ENCODE data around the gene ZNF274.
"Not testable (repeated sequence)": the region's sequence is repeated elsewhere in the genome, so short reads cannot be mapped to it uniquely, and the experiment has no call there.

ZNF274 gene

DNA sequence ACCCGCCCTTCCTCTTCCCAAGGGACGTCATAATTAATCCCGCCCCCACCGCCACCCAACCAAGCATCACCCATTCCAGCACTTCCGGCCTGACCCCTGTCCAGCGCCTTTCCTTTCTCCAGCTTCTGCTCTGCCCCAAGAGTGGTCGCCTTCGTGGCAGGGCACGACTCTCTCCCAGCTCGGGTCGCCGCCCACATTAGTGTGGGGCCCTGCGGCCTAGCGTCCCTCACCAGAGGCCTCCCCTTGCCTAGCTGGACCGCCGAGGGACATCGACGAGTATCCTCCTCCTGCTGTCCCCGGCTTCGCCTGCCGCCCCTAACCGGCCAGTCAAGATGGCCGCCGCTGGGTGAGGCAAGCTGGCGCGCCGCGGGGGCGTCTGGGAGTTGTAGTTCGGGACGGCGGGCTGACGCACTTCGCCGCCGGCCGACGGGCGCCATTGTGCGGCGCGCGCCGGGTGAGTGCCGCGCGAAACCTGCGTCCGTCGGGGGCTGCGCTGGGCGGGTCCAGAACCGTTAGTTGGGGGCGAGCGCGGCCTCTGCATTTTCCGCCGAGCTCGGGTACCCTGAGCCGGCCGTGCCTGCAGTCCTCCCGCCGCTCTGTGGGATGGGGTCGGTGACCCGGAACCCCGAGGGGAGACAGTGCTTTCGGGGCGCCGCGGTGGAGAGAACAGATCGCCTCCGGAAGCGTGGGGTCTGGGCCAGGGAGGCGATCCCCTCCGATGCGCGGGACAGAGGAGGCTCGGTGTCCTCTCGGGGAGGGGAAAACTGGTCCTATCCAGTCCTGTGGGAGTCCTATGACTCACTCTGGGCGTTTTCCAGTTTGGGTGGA, at the start of gene ZNF274:
ZNF274 (plus strand) TSS at position 73 of the 828 bp plus-strand sequence. CDS start 905 bp downstream, outside the sequence.
- DNase-seq (ENCODE audit: low spot score), result peak; percentile 98

DNA sequence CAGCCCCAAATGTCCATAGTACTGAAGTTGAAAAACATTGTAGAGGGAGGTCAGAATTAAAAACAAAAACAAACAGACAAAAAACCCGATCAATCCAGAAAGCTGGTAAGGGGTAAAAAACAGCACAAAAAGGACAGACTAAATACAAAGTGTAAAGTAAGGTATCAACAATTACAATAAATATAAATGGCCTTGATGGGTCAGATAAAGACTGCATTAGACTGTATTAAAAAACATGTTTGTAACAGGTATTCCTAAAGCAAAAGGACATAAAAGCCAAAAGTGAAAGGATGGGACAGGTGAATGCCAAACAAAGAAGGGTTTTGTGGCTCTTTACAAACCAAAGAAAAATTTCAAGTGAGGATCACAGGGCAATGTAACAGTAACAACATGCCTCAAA, 48.6 kb upstream of the ZNF274 start:
- no peak for DNase-seq (ENCODE audit: low spot score)

DNA sequence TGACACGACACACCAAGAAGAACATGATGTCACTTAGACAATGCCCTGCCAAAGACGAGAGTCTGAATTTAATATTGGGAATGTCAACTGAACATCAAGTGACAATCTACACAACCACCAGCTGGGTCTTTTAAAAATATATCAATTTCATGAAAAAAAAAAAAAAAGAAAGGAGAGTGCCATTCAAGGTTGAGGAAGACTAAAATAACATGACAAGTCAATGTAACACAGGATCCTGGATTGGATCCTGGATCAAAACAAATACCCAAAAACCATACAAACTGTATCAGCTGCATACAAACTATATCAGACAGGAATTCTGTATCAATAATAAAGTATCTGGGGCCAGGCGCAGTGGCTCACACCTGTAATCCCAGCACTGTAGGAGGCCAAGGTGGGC, 37.0 kb upstream of the ZNF274 start:
- DNase-seq (ENCODE audit: low spot score), result no peak

DNA sequence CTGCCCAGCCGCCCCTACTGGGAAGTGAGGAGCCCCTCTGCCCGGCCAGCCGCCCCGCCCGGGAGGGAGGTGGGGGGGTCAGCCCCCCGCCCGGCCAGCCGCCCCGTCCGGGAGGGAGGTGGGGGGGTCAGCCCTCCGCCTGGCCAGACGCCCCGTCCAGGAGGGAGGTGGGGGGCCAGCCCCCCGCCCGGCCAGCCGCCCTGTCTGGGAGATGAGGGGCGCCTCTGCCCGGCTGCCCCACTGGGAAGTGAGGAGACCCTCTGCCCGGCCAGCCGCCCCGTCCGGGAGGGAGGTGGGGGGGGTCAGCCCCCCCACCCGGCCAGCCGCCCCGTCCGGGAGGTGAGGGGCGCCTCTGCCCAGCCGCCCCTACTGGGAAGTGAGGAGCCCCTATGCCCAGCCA, 35.4 kb upstream of the ZNF274 start:
- DNase-seq (ENCODE audit: low spot score), result not testable (repeated sequence)

DNA sequence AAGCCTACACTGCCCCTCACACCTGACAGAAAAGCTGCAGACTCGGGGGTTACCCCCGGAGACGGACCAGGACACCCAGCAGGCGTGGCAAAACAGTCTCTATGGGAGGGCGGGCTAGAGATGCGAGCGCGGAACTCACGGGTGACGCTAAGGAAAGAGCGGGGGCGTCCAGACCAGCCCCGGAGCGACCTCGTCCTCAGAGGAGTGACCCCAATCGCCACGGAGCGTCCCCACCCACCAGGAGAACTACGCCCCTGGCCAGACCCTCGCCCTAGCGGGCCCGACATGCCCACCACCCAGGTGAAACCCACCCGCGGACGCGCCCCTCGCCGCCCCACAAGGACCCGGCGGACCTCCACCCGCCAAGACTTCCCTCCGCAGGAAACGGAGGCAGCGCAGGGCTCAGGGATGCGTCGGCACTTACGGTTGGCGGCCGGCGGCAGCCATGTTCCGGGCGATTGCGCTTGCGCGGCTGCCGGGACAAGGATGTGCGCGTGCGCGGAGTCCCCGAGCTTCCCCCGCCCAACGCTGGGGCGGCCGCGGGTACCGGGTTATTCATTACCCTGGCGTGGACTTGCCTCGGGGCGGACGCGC, 32.4 kb upstream of the ZNF274 start, which contains the start of gene ZNF329:
ZNF329 (minus strand) TSS at position 462 of the 594 bp plus-strand sequence. CDS start 21,286 bp downstream, outside the sequence.
- DNase-seq (ENCODE audit: low spot score), result peak; percentile 94

DNA sequence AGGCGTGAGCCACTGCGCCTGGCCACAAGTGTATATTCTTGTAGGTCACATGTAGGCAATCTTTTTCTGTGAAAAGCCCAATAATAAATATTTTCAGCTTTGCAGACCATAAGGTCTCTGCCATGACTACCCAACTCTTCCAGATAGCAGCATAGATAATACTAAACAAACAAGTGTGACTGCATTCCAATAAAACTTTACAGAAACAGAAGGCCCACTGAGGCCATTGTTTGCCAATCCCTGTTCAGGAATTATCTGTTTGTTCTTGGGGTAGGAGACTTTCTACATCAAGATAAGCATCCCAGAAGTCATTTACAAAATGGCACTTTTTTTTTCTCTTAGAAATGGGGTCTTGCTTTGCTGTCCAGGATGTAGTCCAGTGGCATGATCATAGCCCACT, 29.5 kb upstream of the ZNF274 start:
- DNase-seq (ENCODE audit: low spot score), result no peak

DNA sequence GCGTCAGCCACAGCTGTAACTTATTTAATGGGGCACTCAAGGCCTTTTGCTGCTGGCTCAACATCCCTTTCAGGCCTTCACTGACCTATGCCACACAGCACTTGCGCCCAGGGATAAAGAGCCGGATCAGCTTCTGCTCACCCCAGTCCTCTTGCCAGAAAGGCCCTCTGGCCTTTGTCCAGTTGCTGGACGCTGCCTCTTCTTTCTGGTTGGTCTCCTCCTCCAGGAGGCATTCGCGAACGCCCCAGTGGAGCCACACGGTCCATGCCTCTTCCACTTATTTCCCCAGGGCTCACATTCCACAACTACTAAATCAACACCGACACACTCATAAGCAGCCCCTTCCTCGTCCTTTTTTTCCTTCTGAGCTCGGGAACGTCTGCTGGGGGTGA, 28.6 kb upstream of the ZNF274 start:
- DNase-seq (ENCODE audit: low spot score), result no peak

DNA sequence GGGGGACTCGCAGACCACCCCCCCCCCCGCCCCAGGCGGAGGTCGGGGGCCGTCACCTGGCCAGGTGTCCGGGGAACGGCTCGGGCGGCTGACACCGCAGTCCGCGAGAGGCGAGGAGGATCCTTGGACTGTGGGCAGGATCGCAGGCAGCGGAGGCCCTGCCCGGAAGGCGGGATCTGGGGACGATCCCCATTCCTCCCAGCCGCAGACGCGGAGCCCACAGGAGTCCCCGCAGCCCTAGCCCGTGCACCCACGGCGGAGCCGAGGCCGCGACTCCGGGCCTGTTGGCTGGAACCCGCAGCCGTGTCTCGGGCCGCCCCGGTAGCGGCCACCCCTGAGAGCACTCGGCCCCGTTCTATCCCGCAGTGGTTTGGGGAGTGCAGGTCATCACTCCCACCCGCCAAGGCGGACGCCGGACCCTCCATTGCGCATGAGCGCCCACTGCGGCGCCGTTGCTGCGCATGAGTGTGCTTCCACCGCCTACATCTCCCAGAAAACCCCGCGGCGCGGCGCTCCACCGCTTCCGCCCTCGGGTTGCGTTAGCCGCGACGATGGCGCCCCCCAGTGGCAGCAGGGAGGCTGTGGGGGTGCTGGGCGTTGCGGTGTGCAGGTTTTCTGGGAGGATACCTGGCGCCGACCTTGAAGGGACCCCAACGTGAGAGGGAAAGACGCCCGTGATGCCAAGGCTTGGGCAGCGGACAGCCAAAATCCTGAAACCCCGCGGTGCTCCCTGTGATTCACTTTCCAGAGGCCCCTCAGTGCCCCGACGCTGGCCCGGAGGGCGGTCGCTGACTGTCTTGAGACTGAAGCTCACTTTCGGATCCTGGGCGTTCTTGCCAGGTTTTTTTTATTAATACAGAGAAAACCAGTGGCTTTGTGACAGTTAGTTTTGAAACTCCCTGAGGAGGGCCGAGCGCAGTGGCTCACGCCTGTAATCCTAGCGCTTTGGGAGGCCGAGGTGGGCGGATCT, 27.9 kb upstream of the ZNF274 start:
- peak; percentile 95 for DNase-seq (ENCODE audit: low spot score)

DNA sequence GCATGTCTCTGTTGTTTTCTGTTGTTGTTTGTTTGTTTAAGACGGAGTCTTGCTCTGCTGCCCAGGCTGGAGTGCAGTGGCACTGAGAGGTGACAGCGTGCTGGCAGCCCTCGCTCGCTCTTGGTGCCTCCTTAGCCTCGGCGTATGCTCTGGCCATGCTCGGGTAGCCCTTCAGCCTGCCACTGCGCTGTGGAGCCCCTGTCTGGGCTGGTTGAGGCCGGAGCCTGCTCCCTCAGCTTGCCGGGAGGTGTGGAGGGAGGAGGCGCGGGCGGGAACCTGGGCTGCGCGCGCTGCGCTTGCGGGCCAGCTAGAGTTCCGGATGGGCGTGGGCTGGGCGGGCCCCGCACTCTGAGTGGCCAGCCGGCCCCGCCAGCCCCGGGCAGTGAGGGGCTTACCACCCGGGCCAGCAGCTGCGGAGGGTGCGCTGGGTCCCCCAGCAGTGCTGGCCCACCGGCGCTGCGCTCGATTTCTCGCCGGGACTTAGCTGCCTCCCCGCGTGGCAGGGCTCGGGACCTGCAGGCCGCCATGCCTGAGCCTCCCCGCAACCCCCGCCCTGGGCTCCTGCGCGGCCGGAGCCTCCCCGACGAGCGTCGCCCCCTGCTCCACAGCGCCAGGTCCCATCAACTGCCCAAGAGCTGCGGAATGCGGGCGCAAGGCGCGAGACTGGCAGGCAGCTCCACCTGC, 25.7 kb upstream of the ZNF274 start:
- DNase-seq (ENCODE audit: low spot score), result no peak

DNA sequence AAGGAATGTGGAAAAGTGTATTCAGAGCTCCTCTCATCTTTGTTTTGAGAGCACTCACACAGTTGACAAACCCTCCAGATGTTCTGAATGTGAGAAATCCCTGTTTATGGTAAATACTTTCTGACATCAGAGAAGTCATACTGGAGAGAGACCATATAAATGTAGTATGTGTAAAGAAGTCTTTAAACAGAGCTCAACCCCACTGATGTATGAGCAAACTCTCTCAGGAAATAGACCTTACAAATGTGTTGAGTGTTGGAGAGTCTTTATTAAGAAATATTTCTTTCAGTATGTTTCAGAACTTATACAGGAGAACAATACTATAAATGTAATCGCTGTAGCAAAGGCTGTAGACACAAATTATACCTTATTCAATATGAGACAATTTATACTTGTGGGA, 16.6 kb upstream of the ZNF274 start:
- no peak for DNase-seq (ENCODE audit: low spot score)

DNA sequence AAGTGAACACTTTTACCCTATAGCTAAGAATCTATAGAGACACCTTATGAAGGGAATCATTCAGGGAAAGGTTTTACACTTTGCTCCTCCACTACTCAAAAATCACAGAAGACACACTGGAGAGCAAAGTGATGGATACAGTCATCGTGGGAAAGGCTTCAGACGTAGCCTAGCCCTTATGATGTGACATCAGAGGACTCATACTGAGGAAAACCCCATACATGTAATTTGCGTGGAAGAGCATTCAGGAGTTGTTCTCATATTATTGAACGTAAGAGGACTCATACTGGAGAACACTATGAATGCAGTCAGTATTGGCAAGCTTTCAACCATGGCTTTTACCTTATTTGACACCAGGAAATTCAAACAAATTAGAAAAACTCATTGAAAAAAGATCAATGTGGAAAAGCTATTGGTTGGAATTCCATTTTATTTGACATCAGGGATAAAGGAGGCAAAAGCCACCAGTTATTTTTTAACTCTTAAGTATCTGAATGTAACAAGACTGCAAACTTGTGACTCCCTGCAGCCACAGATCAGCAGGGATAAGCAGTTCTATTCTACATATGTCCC, 16.1 kb upstream of the ZNF274 start:
- no peak for DNase-seq (ENCODE audit: low spot score)

DNA sequence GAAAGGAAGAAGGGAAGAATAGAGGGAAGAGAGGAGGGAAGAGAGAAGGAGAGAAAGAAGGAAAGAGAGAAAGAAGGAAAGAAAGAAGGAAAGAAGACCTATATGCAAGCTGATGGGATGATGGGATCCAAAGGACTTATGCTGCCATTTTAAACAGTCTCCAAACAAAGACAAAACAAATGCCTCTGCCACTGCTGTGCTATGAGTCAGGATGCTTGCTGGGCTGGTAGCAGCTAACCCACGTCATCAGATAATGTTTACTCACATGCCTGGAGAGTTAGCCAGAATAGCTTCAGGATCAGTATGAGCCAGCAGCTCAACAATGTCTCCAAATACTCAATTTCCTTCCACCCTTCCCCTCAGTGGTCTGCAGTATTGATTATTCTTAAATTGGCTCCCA, 12.0 kb upstream of the ZNF274 start:
- no peak for DNase-seq (ENCODE audit: low spot score)

DNA sequence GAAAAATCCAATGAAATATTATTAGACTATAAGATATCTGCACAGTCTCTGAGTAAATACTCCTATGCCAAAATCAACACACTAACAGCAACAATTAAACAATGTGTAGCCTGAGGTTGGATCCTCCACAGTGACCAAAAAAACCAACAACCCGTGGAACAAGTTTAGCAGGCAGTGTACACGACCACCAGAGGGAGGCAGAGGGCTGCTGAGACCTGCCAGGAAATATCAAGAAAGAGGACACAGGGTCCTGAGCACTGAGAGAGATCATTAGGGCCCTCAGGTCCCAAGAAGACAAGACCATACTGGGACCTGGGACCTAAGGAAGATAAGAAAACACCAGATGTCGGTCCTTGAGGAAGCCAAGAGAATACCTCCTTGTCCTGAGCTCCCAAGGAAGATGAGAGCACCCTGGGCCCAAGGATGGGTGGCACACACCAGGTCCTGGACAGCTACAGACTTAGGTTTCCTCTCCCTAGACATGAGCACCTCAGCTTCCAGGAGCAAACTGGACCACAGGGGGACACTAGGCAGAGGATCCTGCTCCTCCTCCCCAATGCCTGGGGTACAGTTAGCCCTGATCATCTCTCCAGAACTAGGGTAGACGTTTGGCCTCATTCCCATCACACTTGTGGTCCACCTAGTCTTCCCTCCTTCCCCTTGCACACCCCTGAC, 822 bp upstream of the ZNF274 start:
- DNase-seq (ENCODE audit: low spot score), result peak; percentile 45

DNA sequence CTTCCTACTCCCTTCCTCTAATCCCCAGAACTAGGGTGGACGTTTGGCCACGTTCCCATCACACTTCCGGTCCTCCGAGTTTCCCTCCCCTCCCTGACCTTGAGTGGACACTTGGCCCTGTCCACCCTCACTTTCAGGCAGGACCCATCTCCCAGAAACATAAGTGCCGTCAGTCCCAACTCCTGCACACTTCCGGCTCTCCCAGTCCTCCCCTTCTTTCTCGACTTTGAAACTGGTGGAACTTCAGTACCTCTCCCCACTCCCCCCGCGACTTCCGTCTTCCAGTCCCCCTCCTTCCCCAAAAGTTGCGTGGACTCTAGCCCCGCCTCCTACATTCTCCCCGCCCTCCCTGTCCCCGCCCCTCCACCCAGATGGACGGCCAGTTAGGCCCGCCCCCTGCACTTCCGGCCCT, 278 bp upstream of the ZNF274 start:
- DNase-seq (ENCODE audit: low spot score), result no peak

DNA sequence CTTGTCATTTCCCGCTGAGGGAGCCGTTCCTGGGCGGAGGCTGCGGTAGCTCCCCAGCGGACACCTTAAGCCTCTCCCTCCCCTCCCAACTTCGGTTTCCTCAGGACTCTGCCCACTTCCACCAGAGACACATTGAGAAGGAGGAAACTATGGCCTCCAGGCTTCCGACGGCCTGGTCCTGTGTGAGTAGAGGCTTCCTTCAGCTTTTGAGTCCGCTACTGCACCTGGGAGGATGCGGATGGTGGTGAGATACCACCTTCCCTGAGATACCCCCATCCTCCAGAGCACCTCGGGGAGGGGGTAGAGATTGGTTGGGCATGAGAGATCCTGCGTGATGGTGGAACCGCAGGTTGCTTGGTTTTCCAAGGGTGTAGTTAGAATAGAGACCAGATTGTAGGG, 955 bp downstream of the ZNF274 start:
- no peak for DNase-seq (ENCODE audit: low spot score)

DNA sequence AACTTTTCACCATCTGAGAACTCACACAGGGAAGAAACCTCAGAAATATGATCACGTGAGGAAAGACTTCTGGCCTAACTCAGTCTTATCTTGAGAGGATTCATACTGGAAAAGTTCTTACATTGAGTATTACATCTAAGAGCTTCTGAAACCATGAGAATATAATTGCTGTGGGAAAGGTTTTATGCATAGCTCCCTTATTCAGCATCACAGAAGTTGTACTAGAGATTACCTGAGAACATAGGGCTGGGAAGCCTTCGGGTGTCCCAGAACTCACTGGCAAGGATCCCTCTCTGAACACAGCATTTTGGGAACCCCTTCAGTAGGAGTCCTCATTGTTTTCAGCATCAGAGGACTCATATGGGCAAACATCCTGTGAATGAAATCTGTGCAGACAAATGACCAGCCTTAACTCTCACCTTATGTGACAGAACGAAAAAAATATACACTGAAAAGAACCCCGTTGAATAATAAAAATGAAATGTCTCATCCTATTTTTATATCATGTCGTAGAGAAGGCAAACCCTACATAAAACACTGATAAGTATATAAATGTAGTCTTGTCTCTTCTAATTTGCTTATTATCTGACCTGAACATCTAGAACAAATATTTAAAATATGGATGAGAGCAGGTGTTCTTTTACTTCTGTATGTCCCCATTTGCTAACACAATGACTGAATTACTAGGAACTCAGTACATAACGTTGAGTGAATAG, 14.2 kb downstream of the ZNF274 start:
- DNase-seq (ENCODE audit: low spot score), result no peak

DNA sequence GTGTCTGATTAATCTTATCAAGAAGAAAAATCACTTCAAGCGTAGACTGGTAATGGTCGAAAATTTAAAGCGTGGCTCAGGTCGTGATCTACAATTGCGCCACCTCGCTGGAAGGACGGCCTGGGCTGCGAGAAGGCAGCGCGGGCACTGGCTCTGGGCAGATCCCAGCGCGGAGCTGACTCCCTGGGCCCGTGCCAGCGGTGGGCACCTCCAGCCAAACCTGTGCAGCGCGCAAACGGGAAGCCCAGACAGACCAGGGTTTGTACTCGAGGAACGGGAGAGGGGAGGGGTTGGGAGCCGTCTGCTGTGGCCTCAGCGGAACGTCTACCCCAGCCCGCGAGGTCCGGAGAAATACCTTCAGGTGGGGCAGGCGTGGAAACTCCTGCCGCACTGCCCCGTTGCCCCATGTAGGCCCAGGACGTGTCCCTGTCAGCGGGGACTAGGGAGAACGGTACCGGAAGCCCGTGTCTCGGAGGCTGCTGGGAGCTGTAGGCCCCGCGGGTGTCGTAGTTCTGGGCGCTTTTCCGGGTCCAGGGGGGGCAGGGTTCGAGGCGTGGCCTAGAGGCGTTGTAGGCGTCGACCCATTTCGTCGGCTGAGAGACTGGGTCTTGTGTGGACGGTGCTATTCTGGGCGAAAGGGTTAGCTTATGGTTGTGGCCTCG, 21.1 kb downstream of the ZNF274 start:
- peak; percentile 88 for DNase-seq (ENCODE audit: low spot score)

DNA sequence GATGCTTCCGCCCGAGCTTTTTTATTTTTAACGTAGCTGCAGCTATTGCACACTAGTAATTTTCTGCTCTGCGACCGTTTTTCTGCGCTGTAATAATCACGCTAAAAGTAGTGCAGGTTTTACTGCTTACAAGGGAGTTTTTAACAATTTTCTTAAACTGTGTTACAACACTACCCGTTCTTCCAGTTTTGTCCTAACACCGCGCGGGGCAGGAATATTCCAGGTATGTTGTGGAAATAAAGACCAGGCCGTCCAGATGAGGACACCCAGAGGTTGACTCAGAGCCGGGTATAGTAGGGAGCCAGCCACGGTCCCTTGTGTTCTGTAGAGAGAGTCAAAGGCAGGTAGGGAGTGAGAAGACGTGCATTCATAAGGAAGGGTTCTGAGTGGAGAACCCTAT, 21.7 kb downstream of the ZNF274 start:
- DNase-seq (ENCODE audit: low spot score), result no peak

DNA sequence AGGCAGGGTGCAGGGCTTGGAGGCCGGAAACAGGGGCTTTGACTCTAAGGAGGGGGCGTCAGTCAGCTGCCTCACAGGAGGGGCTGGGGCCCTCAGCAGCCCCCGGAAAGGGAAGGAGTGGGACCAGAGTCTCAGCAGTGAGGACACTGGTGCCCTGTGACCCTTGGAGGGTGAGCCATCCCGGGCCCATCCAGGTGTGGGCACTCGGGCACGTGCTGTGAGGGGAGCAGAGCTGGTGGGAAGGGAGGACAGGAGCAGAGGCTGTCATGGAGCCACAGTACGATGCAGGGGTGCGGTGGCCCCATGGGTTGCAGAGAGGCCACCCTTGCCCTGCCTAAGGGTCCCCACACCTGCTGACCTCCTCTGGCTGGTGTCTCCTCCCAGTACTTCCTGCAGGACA, 26.7 kb downstream of the ZNF274 start:
- DNase-seq (ENCODE audit: low spot score), result no peak
